CD4-positive, alpha-beta T cell treated with Interleukin-10 for 1 hour (primary cell): Measurements from ENCODE around the gene TRAM2.
A peak's percentile ranks its signal among the peaks of the same experiment; 100 is the strongest.

Experiments
- DNase-seq: peaks from one replicate; pipeline ENCODE4 v3.0.0-alpha.2; 2020

The TRAM2 gene, protein sequence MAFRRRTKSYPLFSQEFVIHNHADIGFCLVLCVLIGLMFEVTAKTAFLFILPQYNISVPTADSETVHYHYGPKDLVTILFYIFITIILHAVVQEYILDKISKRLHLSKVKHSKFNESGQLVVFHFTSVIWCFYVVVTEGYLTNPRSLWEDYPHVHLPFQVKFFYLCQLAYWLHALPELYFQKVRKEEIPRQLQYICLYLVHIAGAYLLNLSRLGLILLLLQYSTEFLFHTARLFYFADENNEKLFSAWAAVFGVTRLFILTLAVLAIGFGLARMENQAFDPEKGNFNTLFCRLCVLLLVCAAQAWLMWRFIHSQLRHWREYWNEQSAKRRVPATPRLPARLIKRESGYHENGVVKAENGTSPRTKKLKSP

DNA sequence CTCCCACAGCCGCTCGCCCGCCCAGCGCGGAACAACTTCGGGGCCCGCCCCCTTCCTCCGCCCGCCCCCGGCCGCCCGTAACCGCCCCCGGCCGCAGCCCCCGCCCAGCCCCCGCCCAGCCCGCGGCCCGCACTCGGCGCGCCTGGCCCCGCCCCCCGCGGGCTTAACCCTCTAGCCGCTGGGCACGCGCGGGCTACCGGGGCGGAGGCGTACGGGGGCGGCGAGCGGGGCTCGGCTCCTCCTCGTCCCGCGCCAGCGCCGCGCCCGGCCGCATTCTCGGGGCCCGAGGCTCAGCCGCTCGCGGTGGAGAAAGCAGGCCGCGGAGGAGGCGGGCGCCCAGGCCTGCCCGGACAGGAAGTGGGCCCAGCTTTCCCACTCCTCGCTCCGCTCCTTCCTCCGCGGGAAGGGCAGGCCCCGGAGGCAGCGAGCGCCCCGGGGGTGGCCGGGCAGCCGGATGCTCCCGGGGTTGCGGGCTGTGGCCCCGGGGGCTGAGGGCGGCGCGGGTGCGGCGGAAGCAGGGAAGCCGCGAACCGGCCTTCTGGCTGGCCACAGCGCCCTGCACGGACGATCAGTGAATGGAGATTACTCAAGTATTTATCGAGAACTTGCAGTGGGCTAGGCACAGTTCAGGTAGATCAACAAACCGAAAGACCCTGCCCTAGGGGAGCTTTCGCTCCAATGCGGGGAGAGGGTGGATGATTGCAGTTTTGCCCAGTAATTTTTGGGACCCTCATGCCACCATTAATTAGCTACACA, at the start of gene TRAM2:
TSS of gene TRAM2 (minus strand) at position 39 of the 756 bp plus-strand sequence. CDS start 145 bp downstream, outside the sequence.
- peak; percentile 82 for DNase-seq

DNA sequence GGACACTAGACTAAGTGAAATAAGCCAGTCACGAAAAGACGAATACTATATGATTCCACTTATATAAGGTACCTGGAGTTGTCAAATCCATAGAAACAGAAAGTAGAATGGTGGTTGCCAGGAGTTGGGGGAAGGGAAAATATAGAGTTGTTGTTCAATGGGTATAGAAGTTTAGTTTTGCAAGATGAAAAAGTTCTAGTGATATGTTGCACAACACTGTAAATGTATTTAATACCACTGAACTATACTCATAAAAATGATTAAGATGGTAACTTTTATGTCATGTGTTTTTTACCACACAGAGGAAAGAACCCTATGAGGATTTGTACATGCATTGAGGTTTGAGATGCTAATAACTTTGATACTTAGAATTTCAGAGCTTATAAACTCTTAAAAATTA, 46.0 kb upstream of the TRAM2 start:
- no peak for DNase-seq

DNA sequence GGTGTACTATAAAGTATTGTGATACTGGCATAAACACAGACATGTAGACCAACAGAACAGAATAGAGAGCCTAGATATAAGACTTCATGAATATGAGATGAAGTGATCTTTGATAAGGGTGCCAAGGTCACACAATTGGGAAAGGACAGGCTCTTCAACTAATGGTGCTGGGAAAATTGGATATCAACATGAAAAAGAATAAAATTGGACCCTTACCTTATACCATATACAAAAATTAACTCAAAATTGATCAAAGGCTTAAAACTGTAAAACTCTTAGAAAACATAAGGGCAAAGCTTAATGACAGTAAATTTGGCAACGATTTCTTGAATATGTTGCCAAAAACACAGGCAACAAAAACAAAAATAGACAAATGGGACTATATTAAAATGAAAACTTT, 44.8 kb upstream of the TRAM2 start:
- DNase-seq, result no peak

DNA sequence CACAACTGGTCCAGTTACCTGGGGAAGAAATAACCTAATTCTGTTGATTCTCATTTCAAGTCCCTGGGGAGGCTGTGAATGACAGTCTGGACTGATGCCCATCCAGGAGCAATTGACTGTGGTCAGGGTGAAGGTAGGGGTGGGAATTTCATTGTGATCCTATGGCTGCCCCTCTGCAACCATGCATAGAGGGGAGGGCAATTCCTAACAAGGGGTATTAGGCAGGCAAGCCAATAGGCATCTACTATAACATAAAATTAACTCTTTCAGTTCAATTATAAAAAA, 44.0 kb upstream of the TRAM2 start:
- no peak for DNase-seq

DNA sequence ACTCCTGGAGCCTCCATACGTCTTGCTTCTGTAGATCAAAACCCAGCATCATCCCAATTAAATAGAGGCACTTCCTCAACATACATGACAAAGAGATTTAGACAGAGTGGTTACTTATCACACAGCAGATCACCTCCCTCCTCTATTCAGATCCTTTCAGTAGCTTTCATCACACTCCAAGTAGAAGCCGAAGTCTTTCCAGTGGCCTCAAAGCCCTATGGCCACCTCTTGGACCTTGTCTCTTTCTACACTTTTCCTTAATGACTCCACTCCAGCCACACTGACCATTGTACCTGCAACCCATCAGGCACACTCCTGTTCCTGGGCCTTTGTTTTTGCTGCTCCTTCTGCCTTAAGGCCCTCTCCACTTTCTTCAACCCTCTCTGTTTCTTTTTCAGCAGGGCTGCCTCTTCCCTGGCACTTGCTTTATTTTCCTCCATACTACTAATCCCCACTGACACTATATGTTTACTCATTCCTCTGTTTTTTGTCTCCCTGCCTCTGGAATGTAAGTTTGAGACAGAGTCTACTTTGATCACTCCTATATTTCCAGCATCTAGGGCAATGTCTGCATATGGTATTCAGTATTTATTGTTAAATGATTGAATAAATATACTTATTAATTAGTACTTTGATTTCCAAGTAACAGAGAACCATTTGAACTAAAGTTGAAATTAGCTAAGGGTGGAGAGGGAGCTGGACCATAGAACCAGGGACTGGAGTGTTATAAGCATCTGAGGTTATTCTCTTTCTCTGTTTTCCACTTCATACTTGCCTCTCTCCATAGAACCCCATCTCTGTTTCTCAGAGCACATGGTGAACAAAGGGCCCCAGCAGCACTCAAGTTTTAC, 43.4 kb upstream of the TRAM2 start:
- DNase-seq, result no peak

DNA sequence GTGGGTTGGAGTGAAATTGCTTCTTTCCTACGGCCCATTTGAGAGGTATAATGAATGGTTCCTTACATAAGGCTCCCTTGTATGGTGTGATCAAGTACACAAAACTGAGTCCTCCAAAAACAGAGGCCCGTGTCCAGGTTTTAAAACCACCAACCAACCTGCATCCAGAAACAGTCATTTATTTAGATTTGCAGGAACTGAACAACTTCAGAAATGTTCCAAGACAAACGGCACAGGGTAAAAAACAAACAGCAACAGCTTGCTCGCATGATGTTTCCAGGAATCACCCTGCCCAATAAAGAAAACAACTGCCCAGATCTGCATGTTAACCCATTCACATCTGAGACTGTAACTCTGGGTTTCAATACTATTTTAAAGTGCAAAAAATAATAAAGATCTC, 40.2 kb upstream of the TRAM2 start:
- DNase-seq, result no peak

DNA sequence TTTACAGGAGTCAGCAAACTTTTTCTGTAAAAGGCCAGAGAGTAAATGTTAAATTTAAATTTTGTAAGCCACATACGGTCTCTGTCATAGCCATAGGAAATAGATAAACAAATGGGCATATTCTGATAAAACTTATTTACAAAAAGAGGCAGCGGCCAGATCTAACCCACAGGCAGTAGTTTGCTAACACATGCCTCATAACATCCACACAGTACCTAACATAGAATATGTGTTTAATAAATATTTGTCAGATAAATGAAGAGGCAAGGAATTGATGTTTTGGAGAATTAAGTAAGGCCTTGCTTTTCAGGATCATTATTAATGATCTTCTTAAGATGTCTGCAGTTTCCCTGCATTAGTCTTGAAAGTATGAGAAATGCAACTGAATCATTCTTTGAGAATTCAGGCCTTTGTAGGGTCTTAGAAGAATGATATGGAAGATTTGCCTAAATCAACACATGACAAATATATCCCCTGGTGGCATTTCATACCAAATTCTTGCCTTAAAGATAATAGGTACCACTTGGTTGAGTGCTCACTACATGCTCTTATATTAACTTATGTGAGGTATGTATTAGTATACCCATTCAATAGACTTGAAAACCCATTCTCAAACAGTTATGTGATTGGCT, 39.3 kb upstream of the TRAM2 start:
- DNase-seq, result no peak

DNA sequence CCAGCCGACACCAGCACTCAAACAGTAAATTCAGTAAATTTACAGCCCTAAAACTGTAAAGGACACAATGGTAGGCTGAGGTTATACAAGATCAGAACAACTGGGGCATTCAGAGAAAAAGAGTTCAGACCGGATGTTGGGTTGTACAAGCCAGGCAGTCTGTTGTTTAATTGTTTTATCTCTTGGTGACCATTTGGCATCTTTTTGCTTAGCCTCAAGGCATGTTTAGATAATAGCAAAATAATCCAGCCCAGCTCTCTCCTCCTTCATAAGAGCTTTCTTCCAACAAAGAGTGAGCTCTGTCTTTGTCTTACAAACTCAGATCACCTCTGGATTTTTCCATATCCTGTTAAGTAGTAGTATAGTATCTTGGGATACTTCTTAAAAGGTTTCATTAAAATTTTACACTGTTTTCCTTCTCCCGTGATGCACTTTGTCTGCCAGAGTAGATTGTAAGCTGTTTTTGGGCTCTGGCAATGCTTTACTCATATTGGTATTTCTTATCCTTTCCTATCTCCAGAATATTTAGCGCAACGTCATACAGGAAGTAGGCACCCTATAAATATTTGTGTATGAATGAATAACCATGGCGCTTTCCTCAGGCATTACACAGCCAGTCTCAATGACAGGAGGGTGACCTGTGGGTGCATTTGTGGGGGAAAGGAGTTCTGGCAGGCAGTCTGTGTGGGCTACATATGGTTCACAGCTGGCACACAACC, 35.6 kb upstream of the TRAM2 start:
- no peak for DNase-seq

DNA sequence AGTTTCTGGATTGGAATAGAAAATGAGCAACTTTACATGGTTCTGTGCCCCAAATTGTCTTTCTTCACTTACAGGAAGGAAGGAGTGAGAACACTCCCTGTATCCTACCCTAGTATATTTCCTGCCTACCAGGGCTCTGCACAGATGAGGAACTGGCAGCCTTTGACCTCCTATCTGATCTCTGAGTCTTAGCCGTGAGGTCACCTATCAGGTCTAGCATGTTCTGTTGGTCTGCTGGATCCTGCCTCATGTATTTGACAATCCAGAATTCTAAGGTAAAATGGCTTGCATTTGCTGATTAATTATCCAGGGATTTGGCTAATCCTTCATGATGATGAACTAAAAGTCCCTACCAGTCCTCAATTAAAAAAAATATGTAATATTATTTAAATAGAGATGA, 35.0 kb upstream of the TRAM2 start:
- no peak for DNase-seq

- no peak for DNase-seq
Measured at GRCh38 chr6:52610745-52611355, 34.0 kb upstream of the TRAM2 start.

DNA sequence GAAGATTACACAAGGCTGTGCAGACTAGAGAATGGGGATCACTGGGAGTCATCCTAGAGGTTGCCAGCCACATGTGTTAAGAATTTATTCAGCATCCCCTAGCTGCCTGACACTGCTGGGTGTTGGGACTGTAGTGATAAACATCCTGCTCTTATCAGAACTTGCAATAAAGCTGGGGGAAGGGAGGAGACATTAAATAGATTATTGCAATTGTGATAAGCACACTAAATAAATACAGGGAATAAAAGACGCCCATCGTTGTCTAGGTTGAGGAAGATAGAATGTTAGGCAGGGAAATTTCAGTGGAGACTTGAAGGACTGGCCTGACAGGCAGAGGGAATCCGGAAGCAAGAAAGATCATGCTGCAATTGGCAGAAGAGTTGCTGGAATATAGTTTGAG, 33.2 kb upstream of the TRAM2 start:
- no peak for DNase-seq

DNA sequence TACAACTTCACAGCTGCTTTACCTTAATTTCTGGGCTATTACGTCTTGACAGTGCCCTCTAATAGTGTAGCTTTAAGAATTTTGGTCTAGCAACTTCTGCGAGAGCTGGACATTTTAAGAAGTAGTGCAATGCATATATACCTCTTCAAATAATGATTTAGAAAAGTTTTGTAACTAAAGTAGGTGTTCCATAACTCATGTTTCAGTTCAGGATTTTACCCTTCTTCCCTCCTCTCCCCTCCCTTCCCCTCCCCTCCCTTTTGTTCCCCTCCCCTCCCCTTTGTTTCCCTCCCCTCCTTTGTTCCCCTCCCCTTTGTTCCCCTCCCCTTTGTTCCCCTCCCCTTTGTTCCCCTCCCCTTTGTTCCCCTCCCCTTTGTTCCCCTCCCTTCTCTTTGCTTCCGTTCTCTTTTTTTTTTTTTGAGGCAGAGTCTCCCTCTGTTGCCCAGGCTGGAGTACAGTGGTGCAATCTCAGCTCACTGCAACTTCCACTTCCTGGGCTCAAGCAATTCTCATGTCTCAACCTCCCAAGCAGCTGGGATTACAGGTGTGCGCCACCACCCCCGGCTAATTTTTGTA, 28.8 kb upstream of the TRAM2 start:
- DNase-seq, result no peak

DNA sequence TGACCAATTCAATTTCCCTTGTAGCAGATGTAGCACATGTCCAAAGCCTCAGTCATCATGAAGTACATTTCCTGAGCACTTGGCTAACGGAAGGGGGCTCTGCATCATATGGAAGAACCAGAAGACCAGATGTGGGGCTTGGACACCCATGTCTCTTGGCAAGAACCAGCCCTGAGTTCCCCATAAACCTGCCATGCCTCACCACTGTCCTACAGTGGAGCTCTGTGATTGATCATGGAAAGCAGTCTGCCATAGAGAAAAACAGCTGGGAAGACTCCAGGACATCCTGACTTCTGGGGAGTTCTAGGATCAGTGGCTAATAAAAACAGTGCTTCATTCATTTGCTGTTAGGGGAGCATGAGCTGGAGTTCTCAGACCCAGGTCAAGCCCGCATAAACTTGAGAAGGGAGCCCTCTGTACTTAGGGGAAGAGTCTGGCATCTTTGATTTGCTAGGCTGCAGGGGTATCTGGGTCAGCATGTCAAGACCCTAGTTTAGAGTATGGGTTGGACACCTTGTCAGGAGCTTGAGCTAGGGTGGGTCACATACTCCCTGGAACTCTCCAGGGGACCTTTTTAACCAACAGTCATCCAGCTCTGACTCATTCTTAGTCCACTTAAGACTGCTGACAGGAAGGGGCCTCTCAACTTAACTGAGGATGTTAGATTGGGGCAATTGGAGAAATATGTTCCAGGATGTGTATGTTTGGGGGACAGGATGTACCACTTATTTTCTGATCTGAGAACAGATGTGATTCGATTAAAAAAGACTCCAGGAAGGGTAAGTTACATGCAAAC, 26.3 kb upstream of the TRAM2 start:
- no peak for DNase-seq

GRCh38 chr6:52598824-52599190, 21.9 kb upstream of the TRAM2 start:
- DNase-seq, result no peak

GRCh38 chr6:52598123-52598823, 21.4 kb upstream of the TRAM2 start:
- DNase-seq, result peak; percentile 21

- no peak for DNase-seq
Measured at GRCh38 chr6:52597738-52598122, 20.9 kb upstream of the TRAM2 start.

DNA sequence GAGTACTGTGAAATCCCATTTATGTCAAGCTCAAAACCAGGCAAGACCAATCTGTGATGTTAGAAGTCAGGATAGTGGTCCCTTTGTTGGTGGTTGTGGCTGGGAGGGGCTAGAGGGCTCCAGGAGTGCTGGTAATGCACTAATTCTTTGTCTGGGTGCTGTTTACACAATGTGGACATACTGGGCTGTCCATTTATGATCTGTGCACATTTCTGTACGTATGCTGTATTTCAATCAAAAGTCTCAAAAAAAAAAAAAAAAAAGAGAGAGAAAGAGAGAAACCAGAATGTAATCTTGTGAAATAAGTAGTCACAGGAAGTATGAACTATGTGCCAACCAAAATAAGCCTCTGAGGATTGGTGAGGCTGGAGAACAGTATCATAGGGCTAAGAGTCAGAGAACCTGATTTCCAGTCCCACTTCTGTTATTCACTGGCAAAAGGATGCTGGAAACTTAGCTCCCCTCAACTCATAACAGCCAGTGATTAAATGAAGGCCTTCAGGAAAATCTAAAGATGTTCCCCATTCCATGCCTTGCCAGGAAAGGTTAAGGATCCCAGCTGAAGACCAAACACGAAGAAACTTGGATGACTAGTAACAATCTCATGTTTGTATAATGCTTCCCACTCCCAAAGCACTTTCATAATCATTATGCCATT, 19.6 kb upstream of the TRAM2 start:
- no peak for DNase-seq

GRCh38 chr6:52595796-52596130, 18.9 kb upstream of the TRAM2 start:
- no peak for DNase-seq

DNA sequence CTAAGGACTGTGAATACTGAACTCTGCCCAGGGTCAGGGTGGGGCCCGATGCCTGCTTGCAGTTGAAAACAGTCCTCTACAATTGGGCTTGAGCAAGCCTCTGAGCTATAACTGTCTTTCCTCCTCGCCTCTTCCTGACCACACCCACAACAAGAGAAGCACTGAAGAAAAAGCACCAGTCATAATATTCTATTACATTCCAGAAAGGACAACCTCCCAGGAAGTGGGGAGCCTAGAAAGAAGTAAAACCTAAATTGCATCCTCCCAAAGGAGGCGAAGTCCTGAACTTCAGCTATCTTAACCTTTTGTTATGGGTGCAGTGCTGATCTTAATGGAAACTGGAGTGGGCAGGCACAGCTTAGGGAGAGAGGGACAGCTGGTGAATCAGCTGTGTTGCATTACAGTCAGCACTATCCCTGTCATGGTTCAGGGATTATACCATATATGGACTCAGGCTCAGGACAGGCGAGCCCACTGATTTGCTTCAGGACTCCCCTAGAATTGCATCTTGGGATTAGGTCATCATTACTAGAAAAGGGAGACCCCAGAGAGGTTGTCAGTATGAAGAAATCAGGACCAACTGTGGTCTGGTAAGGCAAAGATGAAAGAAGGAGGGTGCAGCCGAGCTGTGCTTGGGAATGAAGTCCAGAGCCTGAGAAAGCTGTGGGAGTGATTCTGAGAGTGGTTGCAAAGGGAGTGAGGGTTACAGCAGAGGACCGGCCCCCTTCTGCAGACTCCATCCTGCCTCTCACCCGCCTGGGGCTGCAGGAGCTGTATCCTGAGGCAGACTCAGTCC, 18.3 kb upstream of the TRAM2 start:
- no peak for DNase-seq
